NCI-H2171 (cell line): ENCODE results near the gene ZNF444.

Experiments
- DNase-seq: peaks from one replicate; lab custom pipeline; 2025; lab: John Stamatoyannopoulos, UW

Gene ZNF444

GRCh38 chr19:56123266-56123891 is 17.7 kb upstream of the ZNF444 start:
- no peak for DNase-seq

GRCh38 chr19:56124578-56124977 is 16.5 kb upstream of the ZNF444 start:
- no peak for DNase-seq

- DNase-seq = no peak
These were observed 15.1 kb upstream of the ZNF444 start for GRCh38 chr19:56125806-56126590.

GRCh38 chr19:56126983-56127780 is 13.9 kb upstream of the ZNF444 start:
- no peak for DNase-seq

- no peak for DNase-seq
These were observed 11.1 kb upstream of the ZNF444 start for GRCh38 chr19:56130006-56130405.

GRCh38 chr19:56131651-56132050 is 9.4 kb upstream of the ZNF444 start:
- DNase-seq = no peak

- no peak for DNase-seq
These were observed 8.7 kb upstream of the ZNF444 start for GRCh38 chr19:56132316-56132822.

GRCh38 chr19:56133858-56134653 is 7.0 kb upstream of the ZNF444 start:
- no peak for DNase-seq

GRCh38 chr19:56134654-56134921 is 6.5 kb upstream of the ZNF444 start:
- DNase-seq = no peak

- no peak for DNase-seq
These were observed 4.7 kb upstream of the ZNF444 start for GRCh38 chr19:56136362-56136761.

- no peak for DNase-seq
These were observed 3.7 kb upstream of the ZNF444 start for GRCh38 chr19:56137405-56137804.

GRCh38 chr19:56138069-56138468 is 3.0 kb upstream of the ZNF444 start:
- DNase-seq = no peak

GRCh38 chr19:56139847-56140582 is 1.1 kb upstream of the ZNF444 start:
- no peak for DNase-seq

GRCh38 chr19:56141417-56141993 is 418 bp downstream of the ZNF444 start:
- DNase-seq = no peak

- no peak for DNase-seq
These were observed 1.1 kb downstream of the ZNF444 start for GRCh38 chr19:56142087-56142787.

- no peak for DNase-seq
These were observed 1.9 kb downstream of the ZNF444 start for GRCh38 chr19:56142897-56143434.

- DNase-seq = no peak
These were observed 3.3 kb downstream of the ZNF444 start for GRCh38 chr19:56144376-56144775.

- DNase-seq = no peak
These were observed 3.7 kb downstream of the ZNF444 start for GRCh38 chr19:56144831-56145230.

- DNase-seq = no peak
These were observed 4.6 kb downstream of the ZNF444 start for GRCh38 chr19:56145698-56146097.

GRCh38 chr19:56146904-56147303 is 5.8 kb downstream of the ZNF444 start:
- DNase-seq = no peak
